K562 (cell line): ENCODE data around the gene HPD. TPM values are rescaled to one million over a fixed set of nuclear protein-coding genes. Genes with fewer than 3 reads are reported as not detected.
A peak's percentile ranks its signal among the peaks of the same experiment; 100 is the strongest.

Experiments
- CBFA2T3 ChIP-seq: fragments of 450-650 bp; IDR thresholded peaks from 2 replicates; pipeline ENCODE4 v1.6.1; 2017
- COPS2 ChIP-seq: fragments of 450-650 bp; conservative IDR thresholded peaks from 2 replicates; pipeline ENCODE4 v1.6.1; 2016; ENCODE audit warnings: mild to moderate bottlenecking, moderate library complexity
- E2F3 ChIP-seq: fragments of 250-450 bp; sonication (Bioruptor Pico); IDR thresholded peaks from 2 replicates; pipeline ENCODE4 v1.4.0; 2020; ENCODE audit warnings: mild to moderate bottlenecking
- ESRRB ChIP-seq: fragments of 250-450 bp; sonication (Bioruptor Pico); IDR thresholded peaks from 2 replicates; pipeline ENCODE4 v1.5.0; 2020; ENCODE audit warnings: mild to moderate bottlenecking, moderate library complexity, borderline replicate concordance
- ETV6 ChIP-seq, 3 experiments: fragments of 150-350 bp in 1 of 3; sonication (generic) in 1 of 3; formaldehyde crosslinking in 1 of 3; IDR thresholded peaks; 2 replicates each; pipeline versions ENCODE4 v1.6.1 to v1.8.0; 2014 to 2022; ENCODE audit warnings: borderline replicate concordance in 2 of 3, low read depth in 2 of 3, antibody characterized with exemption in 1 of 3, low read length in 1 of 3, mild to moderate bottlenecking in 1 of 3, missing genetic modification reagents in 1 of 3
- GTF2E2 ChIP-seq: fragments of 200-800 bp; sonication (Bioruptor generic); IDR thresholded peaks from 2 replicates; pipeline ENCODE4 v1.6.1; 2016; ENCODE audit warnings: missing genetic modification characterization, missing compliant biosample characterization
- HDGF ChIP-seq: fragments of 450-650 bp; IDR thresholded peaks from 2 replicates; pipeline ENCODE4 v1.6.1; 2016
- NR0B1 ChIP-seq: fragments of 450-650 bp; IDR thresholded peaks from one replicate; pipeline ENCODE4 v1.6.1; 2018; ENCODE audit warnings: mild to moderate bottlenecking, moderate library complexity; ENCODE audit not compliant: partially characterized antibody
- NR2C2 ChIP-seq, 2 experiments: fragments of 200-800 bp in 1 of 2; sonication (Bioruptor generic) in 1 of 2; sonication (generic) in 1 of 2; formaldehyde crosslinking in 1 of 2; IDR thresholded peaks; 2 replicates each; pipeline versions ENCODE4 v1.6.1 to v1.8.0; 2016 to 2022; ENCODE audit warnings: mild to moderate bottlenecking in 1 of 2, missing compliant biosample characterization in 1 of 2, missing genetic modification characterization in 1 of 2, missing genetic modification reagents in 1 of 2
- POLR3A ChIP-seq: IDR thresholded peaks from 2 replicates; pipeline ENCODE4 v1.6.1; 2011; ENCODE audit warnings: borderline replicate concordance, mild to moderate bottlenecking, moderate library complexity; ENCODE audit not compliant: insufficient read length, insufficient read depth; ENCODE audit errors: extremely low read depth
- THRB ChIP-seq: fragments of 450-650 bp; formaldehyde crosslinking; conservative IDR thresholded peaks from 2 replicates; pipeline ENCODE4 v1.4.0; 2022; ENCODE audit warnings: mild to moderate bottlenecking, missing genetic modification characterization
- TRIM28 ChIP-seq: fragments of 450-650 bp; IDR thresholded peaks from 2 replicates; pipeline ENCODE4 v1.6.1; 2017
- ZNF121 ChIP-seq: sonication (generic); formaldehyde crosslinking; conservative IDR thresholded peaks from 2 replicates; pipeline ENCODE4 v1.8.0; 2022; ENCODE audit warnings: missing genetic modification reagents
- ZNF561 ChIP-seq: fragments of 450-650 bp; formaldehyde crosslinking; conservative IDR thresholded peaks from 2 replicates; pipeline ENCODE4 v1.4.0; 2020; ENCODE audit warnings: mild to moderate bottlenecking, moderate library complexity
- ZNF668 ChIP-seq: fragments of 250-450 bp; sonication (Bioruptor Pico); IDR thresholded peaks from 2 replicates; pipeline ENCODE4 v1.8.0; 2022; ENCODE audit warnings: mild to moderate bottlenecking, inconsistent platforms
- ZNF740 ChIP-seq, 3 experiments: fragments of 200-800 bp in 1 of 3; sonication (Bioruptor generic) in 1 of 3; sonication (generic) in 1 of 3; formaldehyde crosslinking in 1 of 3; IDR thresholded peaks; 2 replicates each; pipeline versions ENCODE4 v1.6.1 to v1.8.0; 2016 to 2022; ENCODE audit warnings: mild to moderate bottlenecking in 2 of 3, missing compliant biosample characterization in 2 of 3, missing genetic modification characterization in 2 of 3, missing genetic modification reagents in 1 of 3
- polyA plus RNA-seq, 8 experiments: library from polyadenylated mRNA; depleted of rRNA in 4 of 8; stranded (reverse) in 5 of 8; unstranded in 3 of 8; fragments of >200 nt; fragmentation: Nextera tagmentation in 2 of 8; fragmentation: Illumina TruSeq in 1 of 8; extraction: Ambion mirVana in 2 of 8; extraction: Trizol in 1 of 8; gene quantifications; 2 replicates each; pipeline versions ENCODE4 v1.2.1 to v1.2.3, GENCODE V29; 2011 to 2014; ENCODE audit warnings: inconsistent platforms in 1 of 8, missing spikeins in 1 of 8
- total RNA-seq, 7 experiments: library from RNA; depleted of rRNA in 6 of 7; stranded (reverse); fragments of >200 nt in 6 of 7; fragmentation: Illumina TruSeq in 2 of 7; extraction: Trizol in 2 of 7; gene quantifications; 2 replicates each; pipeline versions ENCODE4 v1.2.1 to v1.2.3, GENCODE V29; 2011 to 2021; ENCODE audit warnings: low replicate concordance in 1 of 7
- TF ChIP-seq, protein P1 (sequence below): IDR thresholded peaks from 2 replicates; pipeline ENCODE4 v1.6.1; 2012; ENCODE audit warnings: low read depth, low read length, improper control_type of control experiment, borderline replicate concordance
- TF ChIP-seq, protein P2 (sequence below): fragments of 450-650 bp; IDR thresholded peaks from 2 replicates; pipeline ENCODE4 v1.6.1; 2017; ENCODE audit warnings: antibody characterized with exemption

HPD gene
- total and polyA plus RNA-seq, 9 of the 15 experiments (the other 6 are each of a cell fraction or from before 2014, with no cell fraction given), result 0.06 to 0.29 (median 0.07) TPM; not detected in 4

DNA sequence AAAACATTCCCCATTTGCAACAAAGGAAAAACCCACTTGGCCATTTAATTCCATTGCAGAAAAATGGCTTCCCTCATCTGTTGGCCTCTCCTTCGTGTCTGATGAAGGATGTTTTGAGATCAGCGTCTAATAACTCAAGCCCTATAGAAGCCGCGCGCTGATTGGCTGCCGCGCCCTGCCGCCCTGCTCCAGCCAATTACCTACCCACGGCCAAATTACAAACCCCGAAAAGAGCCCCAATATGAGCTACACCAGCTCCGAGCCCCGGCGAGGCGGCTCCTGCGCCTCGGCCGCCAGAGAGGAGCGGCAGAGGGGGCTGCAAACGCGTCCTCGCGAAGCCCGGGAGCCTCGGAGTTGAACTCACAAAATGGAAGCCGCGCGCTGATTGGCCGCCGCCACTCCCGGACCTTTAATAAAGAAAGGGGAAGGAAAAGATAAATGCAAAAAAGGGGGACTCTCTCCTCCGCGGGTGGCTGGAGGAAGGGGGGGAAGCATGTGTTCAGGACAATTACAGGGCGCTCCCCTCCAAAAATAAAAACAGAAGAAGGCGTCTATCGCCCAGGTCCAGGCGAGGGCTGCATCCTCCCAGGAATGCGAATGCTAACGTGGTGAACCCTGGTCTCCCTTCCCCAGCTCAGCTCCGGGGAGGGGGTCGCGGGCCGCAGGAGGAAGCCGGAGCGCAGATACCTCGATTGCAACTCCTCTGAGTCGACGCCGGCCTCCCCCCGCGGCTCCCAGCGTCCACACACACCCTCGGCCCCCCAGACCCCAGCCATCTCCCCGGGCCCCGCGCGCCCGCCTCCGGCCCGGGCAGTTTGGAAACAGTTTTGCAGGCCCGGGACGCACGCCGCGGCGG, 55.6 kb downstream of the HPD start (continued):
- TF ChIP-seq GTF2E2 (tag) (peak; percentile 96), ETV6 (IDR thresholded peaks at IDR 0.05; ENCODE audit: borderline replicate concordance in 1 of 2, low read depth in 2 of 2, low read length in 1 of 2) (no peak; a peak in 2 of 4 replicates), ETV6 (CRISPR knock-in tag; IDR thresholded peaks at IDR 0.05; ENCODE audit: borderline replicate concordance) (no peak), NR2C2 (CRISPR knock-in tag; IDR thresholded peaks at IDR 0.05) (no peak), NR2C2 (tag; IDR thresholded peaks at IDR 0.05) (peak; percentile 75), NR0B1 (no peak), ZNF740 (CRISPR knock-in tag; IDR thresholded peaks at IDR 0.05) (no peak; the same call in 1 of the 2 replicates), ZNF740 (tag; IDR thresholded peaks at IDR 0.05) (no peak; a peak in 2 of 4 replicates), CBFA2T3 (no peak), POLR3A (no peak), ESRRB (no peak), ZNF561 (no peak), TRIM28 (peak; percentile 11; the same call in 1 of the 2 replicates), E2F3 (CRISPR knock-in tag) (no peak), HDGF (no peak), COPS2 (no peak), ZNF668 (CRISPR knock-in tag) (no peak), THRB (no peak), ZNF121 (CRISPR knock-in tag) (no peak)
- TF ChIP-seq, protein P1, sequence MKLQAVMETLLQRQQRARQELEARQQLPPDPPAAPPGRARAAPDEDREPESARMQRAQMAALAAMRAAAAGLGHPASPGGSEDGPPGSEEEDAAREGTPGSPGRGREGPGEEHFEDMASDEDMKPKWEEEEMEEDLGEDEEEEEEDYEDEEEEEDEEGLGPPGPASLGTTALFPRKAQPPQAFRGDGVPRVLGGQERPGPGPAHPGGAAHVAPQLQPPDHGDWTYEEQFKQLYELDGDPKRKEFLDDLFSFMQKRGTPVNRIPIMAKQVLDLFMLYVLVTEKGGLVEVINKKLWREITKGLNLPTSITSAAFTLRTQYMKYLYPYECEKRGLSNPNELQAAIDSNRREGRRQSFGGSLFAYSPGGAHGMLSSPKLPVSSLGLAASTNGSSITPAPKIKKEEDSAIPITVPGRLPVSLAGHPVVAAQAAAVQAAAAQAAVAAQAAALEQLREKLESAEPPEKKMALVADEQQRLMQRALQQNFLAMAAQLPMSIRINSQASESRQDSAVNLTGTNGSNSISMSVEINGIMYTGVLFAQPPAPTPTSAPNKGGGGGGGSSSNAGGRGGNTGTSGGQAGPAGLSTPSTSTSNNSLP, result peak; percentile 49; the same call in 1 of the 2 replicates
- TF ChIP-seq, protein P2, sequence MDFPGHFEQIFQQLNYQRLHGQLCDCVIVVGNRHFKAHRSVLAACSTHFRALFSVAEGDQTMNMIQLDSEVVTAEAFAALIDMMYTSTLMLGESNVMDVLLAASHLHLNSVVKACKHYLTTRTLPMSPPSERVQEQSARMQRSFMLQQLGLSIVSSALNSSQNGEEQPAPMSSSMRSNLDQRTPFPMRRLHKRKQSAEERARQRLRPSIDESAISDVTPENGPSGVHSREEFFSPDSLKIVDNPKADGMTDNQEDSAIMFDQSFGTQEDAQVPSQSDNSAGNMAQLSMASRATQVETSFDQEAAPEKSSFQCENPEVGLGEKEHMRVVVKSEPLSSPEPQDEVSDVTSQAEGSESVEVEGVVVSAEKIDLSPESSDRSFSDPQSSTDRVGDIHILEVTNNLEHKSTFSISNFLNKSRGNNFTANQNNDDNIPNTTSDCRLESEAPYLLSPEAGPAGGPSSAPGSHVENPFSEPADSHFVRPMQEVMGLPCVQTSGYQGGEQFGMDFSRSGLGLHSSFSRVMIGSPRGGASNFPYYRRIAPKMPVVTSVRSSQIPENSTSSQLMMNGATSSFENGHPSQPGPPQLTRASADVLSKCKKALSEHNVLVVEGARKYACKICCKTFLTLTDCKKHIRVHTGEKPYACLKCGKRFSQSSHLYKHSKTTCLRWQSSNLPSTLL, result no peak
